ENCODE data around the gene RFPL2.
A peak's percentile ranks its signal among the peaks of the same experiment; 100 is the strongest.
"Not testable (repeated sequence)": the region's sequence is repeated elsewhere in the genome, so short reads cannot be mapped to it uniquely, and the experiment has no call there.

RFPL2 gene

GRCh38 chr22:32203181-32204039 is 1.5 kb downstream of the RFPL2 start:
- CTCF ChIA-PET: no interaction called here
- DNase-seq (ENCODE audit: low read depth, low spot score): no peak
- no peak overlapping the region for H3K4me3 ChIP-seq (ENCODE audit: low read depth, low read length)
- no peak for TF ChIP-seq CTCF (IDR thresholded peaks at IDR 0.05; ENCODE audit: insufficient read depth, low read length, missing control alignments)
- POLR2A ChIA-PET: no interaction called here

GRCh38 chr22:32202539-32203180 is 2.2 kb downstream of the RFPL2 start:
- CTCF ChIA-PET: no interaction called here
- no peak for DNase-seq (ENCODE audit: low read depth, low spot score)
- POLR2A ChIA-PET: no interaction called here
- H3K4me3 ChIP-seq (ENCODE audit: low read depth, low read length): no peak overlapping the region
- peak; percentile 60 for TF ChIP-seq CTCF (IDR thresholded peaks at IDR 0.05; ENCODE audit: insufficient read depth, low read length, missing control alignments)

GRCh38 chr22:32202161-32202538 is 2.7 kb downstream of the RFPL2 start:
- ChIA-PET CTCF (no interaction called here), POLR2A (no interaction called here)
- DNase-seq (ENCODE audit: low read depth, low spot score): no peak
- no peak for TF ChIP-seq CTCF (IDR thresholded peaks at IDR 0.05; ENCODE audit: insufficient read depth, low read length, missing control alignments)
- no peak overlapping the region for H3K4me3 ChIP-seq (ENCODE audit: low read depth, low read length)

GRCh38 chr22:32200752-32201151 is 4.1 kb downstream of the RFPL2 start:
- TF ChIP-seq CTCF (IDR thresholded peaks at IDR 0.05; ENCODE audit: insufficient read depth, low read length, missing control alignments): no peak
- CTCF ChIA-PET: no interaction called here

GRCh38 chr22:32199961-32200360 is 4.9 kb downstream of the RFPL2 start:
- DNase-seq (ENCODE audit: low read depth, low spot score): no peak
- ChIA-PET POLR2A (no interaction called here), CTCF (no interaction called here)
- TF ChIP-seq CTCF (IDR thresholded peaks at IDR 0.05; ENCODE audit: insufficient read depth, low read length, missing control alignments): no peak
- H3K4me3 ChIP-seq (ENCODE audit: low read depth, low read length): no peak overlapping the region

More at GRCh38 chr22:32200752-32201151, 4.1 kb downstream of the RFPL2 start:
- DNase-seq (ENCODE audit: low read depth, low spot score): no peak
- POLR2A ChIA-PET: no interaction called here
- no peak overlapping the region for H3K4me3 ChIP-seq (ENCODE audit: low read depth, low read length)

- ChIA-PET CTCF (no interaction called here), POLR2A (no interaction called here)
Observed at GRCh38 chr22:32199341-32199740, 5.5 kb downstream of the RFPL2 start.

GRCh38 chr22:32197553-32198226 is 7.2 kb downstream of the RFPL2 start:
- DNase-seq (ENCODE audit: low read depth, low spot score); H3K4me3 ChIP-seq (ENCODE audit: low read depth, low read length); CTCF ChIA-PET; POLR2A ChIA-PET: not testable (repeated sequence)

More at GRCh38 chr22:32199341-32199740, 5.5 kb downstream of the RFPL2 start:
- TF ChIP-seq CTCF (IDR thresholded peaks at IDR 0.05; ENCODE audit: insufficient read depth, low read length, missing control alignments): no peak
- DNase-seq (ENCODE audit: low read depth, low spot score): no peak
- no peak overlapping the region for H3K4me3 ChIP-seq (ENCODE audit: low read depth, low read length)

GRCh38 chr22:32195900-32196299 is 9.0 kb downstream of the RFPL2 start:
- POLR2A ChIA-PET; DNase-seq (ENCODE audit: low read depth, low spot score); H3K4me3 ChIP-seq (ENCODE audit: low read depth, low read length); CTCF ChIA-PET: not testable (repeated sequence)

- DNase-seq (ENCODE audit: low read depth, low spot score); CTCF ChIA-PET; POLR2A ChIA-PET; H3K4me3 ChIP-seq (ENCODE audit: low read depth, low read length): not testable (repeated sequence)
Observed at GRCh38 chr22:32193346-32193745, 11.5 kb downstream of the RFPL2 start.
